Hematopoietic multipotent progenitor cell (in vitro differentiated cells): ENCODE data around the gene NHERF2. TPM values are rescaled to one million over a fixed set of nuclear protein-coding genes. Genes with fewer than 3 reads are reported as not detected.

Experiments used
- DNase-seq, 3 donors: peaks; one replicate each; pipeline ENCODE4 v3.0.0-alpha.2; 2011 to 2015; ENCODE audit warnings: low read depth in 2 of 3, low spot score in 2 of 3
- total RNA-seq: library from RNA; depleted of rRNA; stranded (reverse); fragments of >200 nt; gene quantifications from one replicate; pipeline ENCODE4 v1.2.3, GENCODE V29; 2012

NHERF2 gene
- total RNA-seq, 1 donor, result 8.6 TPM

DNA sequence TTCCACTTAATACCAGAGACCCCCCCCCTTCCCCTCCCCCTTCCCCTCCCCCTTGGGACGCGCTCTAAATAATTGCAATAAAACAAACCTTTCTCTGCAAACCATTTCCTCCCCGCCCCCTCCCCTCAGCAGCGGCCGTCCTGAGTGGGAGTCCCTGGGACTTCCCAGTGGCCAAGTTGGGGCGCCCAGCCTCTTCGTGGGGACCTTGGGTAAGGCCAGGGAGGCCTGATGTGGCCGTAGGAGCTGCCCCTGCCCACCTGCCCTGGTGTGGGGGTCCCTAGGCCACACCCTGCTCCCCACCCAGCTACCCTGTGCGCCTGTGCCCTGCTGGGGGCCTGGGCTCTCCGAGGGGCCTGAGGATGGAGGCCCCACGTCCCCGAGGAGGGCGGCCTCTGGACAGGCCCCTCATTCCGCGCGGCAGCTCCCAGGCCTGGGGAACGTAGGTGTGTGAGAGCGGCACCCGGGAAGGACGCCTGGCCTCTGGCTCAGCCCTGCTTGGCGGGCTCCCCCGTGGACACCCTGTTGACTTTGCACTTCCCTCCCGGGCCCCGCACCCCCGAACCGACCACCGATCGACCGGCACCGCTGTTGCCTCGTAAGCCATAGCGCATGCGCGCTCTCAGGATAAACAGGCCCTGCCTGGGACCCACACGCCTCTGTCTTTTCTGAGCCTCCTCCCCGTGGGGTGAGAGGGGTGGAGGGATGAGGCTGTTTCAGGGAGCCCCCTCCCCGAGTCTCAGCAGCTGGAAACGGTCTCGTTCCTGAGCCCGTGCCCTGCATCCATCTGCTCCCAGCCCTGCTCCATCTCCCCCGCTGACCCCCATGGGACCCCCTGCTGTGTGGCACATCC lies 11.9 kb downstream of the NHERF2 start:
- DNase-seq, result no peak

DNA sequence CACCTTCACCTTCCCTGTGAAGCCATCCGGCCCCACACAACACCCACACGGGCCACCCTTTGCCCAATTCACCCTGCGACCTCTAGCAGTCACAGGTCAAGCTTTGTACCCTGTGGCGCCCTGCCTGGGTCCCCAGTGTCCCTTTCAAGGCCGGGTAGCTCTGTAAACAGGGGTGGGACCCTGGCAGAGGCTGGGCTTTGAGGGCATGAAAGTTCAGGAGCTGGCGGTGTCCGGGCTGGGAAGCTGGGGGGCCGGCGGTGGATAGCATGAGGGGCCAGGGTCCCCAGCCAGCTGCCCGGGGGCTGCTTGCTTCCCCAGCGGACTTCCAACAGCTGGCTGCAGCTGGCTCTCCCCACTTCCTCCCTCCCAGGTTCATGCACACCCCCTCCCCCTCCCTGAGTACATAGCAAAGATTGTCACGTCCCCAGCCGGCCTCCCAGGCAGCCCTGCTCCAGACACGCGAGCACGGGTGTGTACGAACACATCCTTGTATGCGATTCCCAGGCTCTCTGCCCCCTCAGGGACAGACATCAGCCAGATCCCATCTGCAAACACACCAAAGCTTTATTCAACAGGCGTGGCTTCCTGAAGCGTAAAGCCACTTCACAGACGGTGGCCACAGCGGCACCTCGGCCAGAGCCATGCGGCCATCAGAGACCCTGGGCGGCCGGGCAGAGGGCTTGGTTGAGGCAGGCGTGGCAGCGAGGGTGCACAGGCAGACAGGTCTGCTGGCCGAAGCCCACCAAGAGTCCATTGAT lies 12.8 kb downstream of the NHERF2 start:
- no peak for DNase-seq

DNA sequence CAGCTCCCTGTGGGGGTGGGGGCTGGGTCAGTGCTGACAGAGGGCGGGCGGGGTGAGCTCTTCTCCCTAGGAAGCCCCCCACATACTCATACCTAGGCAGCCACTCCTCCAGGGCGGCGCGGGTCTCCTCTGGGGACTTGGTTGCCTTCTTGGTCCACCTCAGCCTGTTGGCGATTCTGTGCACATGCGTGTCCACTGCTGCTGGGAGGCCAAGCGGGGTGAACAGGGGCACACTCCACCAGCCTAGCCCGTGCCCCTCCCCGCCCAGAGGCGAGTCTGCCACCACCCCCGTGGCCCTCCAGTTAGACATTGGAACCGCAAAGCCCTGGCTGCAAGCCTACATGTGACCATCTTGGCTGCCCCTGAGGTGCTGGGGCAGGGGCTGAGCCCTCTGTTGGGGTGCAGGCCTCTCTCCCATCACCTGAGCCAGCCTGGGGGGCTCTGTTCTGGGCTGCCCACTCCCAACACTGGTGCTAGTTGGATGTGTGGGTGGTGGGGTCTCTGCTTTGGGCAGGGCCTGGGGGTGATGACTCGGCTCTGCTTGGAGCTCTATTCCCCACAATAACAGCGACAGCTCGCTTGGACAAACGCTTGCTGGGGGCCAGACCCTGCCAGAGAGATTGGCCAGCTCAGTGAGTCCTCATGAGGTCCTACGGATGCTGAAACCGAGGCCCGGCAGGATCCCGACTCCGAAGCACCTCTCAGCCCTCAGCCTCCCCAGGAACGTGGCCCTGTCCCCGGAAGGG lies 13.5 kb downstream of the NHERF2 start:
- no peak for DNase-seq

DNA sequence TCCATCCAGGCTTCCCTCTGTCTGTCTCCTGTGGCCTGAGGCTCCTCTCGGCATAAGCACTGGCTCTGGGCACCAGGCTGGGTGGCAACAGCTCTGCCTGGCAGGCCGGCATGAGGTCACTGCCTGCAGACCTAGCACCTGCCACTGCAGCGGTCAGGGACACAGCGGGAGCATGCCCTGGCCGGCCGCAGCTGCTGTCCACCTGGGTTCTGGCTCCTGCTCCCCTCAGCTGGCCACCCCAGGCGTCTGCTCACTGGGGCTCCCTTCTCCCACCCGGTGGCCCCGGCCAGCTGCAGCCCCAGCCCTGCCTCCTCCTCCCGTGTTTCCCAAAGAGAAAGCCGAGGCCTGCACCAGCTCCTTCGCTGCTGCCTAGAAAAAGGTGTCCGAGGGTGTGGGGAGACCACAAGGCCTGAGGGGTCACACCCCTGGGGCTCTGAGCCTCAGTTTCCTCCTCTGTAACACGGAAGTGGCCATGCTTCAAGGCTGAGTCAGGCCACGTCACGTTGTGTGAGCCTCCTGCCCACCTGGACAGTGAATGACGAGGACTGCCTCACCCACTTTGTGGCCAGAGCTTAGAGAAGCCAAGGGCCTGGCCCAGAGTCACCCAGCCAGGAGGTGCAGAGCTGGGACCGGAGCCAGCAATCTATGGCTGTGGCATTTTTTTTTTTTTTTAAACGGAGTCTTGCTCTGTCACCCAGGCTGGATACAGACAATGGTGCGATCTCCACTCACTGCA lies 14.3 kb downstream of the NHERF2 start:
- DNase-seq, result no peak

DNA sequence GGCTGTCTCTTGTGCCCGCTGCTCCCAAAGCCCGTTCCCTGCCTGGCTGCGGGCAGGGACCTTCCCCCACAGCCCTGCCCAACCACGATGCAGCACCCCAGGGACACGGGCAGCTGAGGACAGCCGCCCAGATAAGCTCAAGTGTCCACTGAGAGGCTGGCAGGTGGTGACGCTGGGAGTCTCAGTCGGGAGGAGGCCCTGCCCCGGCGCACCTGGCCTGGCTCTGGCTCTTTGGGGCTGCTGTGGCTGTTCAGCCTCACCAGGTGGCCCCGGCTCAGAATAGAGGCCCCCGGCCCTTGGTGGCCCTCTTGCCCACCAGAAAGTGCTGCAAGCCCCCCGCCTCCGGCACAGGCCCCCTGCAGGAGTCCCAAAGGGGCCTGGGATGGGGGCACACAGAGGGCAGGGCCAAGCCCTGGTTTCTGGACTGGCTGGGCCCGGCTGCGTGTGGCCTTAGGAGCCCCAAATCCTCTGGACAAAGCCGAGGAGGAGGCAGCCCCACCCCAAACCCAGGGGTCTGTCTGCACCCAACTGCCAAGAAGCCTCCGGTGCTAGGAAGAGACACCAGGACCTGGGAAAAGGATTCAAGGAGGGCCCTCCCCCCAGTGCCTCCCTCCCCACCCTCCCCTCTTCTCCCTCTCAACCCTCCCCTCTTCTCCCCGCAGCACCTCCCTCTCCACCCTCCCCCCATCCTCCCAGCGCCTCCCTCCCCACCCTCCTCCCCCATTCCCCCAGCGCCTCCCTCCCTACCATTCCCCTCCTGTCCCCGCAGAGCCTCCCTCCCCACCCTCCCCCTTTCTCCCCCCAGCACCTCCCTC lies 15.7 kb downstream of the NHERF2 start:
- DNase-seq, result no peak

DNA sequence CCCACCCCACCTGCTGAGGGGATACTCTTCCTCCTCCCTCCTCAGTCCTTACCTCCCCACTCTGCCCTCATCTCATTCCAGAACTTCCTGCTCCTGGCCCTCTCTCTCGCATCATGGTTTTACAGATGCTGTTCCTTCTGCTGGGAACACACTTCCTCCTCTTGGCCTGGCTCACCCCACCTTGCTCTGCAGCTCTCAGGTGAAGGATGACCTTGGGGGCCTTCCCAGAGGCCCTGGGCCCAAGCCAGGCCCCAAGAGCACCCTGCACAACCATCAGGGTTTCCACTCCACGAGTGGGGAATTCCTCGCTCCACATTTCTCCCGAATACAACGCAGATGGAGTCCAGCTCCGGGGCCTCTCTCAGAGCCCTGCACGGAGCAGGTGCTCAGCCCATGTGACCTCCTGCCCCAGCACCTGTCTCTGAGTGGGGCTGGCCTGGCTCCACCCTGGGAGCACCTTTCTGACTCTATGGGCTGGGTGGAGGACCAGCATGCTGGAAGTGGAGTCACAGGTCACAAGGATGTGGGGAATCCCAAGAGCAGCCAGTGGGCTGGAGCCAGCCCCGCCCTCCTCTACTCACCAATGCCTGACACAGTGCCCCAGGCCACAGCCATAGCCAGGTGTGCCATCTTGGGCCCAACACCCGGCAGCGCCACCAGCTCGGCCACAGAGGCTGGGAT lies 16.4 kb downstream of the NHERF2 start:
- DNase-seq, result no peak

DNA sequence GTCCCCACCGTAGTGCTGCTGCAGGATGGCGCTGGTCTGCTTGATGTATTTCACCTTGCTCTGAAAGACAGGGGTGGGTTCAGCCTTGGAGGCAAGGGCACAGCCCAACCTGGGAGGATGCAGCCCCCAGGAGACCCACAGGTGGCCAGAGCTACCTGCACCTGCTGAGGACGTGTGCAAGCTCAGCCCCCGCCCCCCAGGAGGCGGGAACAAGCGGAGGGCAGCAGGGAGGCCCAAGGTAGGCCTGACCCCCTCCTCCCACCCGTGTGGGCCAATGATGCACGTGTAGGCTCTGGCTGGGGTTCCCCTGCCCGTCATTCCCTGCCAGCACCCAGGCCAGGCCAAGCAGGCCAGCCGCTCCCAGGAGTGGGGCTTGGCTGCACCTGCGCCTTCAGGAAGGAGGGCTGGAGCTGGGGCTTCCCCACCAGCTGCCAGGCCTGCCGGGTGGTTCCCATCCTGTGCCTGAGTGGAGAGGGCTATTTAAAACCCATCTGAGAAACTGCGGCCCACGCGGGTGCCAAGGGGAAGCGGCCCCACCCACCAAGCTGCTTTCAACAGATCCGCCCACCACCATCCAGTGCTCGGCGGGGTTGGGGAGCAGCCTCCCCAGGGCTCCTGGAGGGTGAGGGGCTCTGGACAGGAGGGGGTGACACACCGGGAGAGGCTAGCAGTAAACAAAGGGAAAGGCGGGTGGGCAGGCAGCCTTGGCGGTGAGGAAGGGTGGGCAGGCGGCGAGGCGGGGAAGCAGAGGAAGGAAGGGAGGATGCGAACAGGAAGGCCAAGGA lies 17.2 kb downstream of the NHERF2 start:
- DNase-seq, result peak in 1 of 3 donors; percentile 29

DNA sequence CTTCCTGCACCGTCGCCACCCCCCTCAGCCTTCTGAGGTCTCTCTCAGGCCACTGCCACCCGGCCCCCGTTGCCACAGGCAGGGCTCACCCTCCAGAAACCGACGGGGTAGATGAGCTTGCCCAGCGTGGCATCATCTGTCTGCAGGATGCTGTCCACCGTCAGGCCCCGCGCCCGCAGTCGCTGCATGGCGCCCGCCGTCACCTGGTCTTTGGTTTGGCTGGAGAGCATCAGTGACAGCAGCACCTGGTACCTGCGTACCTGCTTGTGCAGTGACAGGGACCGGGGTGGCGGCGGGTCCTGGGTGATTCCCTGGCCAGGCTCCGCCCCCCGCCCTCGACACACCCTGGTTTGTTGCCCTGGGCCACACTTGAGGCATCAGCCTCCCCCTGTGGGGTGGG lies 17.8 kb downstream of the NHERF2 start:
- DNase-seq, result no peak

DNA sequence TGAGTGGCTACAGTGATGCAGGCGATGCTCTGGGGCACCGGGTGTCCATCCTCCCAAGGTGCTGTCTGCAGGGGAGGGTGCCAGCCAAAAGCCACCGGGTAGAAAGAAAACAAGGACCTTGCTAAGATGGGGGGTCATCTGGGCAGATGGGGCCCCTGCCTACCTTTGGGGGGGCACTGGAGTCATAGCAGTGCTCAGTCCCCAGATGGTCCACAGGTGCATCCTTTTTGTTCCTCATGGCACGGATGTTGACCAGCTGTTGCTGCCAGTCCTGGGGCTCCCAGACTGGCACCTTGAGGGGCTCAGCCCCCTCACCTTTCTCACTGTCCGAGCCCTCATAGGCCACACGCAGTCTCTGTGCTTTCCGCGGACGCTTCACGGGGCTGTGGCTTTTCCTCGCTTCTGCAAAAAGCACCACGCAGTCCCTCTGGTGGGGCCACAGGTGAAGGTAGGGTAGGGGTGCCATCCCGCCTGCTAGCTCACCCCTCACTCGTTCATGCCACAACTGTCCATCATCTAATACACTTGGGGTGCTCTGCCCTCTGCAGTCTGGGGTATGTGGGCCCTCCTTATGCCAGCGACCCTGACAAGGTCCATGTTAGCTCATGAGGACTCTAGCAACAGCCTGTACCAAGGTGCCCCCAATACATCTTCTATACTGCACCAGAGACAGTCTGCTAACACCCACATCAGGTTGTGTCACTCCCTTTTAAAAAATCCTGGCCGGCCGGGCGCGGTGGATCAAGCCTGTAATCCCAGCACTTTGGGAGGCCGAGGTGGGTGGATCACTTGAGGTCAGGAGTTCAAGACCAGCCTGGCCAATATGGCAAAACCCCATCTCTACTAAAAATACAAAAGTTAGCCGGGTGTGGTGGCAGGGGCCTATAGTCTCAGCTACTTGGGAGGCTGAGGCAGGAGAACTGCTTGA lies 19.5 kb downstream of the NHERF2 start:
- no peak for DNase-seq

DNA sequence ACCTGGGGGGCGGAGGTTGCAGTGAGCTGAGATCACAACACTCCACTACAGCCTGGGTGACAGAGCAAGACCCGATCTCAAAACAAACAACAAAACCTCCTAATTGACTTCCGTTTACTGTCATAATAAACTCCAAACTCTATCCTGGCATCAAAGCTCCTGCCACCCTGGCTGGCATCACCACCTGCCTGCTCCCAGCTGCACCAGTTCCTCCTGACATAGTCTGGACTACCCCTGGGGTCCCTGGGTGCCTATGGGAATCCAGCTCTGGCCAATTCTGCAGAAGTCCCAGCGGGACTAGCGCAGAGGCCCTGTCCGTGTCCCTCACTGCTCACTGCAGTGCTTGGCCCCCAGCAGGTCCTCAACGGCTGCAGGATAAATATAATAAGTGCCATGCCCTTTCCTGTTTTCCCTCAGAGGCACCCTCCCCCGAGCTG lies 20.2 kb downstream of the NHERF2 start:
- DNase-seq, result no peak

DNA sequence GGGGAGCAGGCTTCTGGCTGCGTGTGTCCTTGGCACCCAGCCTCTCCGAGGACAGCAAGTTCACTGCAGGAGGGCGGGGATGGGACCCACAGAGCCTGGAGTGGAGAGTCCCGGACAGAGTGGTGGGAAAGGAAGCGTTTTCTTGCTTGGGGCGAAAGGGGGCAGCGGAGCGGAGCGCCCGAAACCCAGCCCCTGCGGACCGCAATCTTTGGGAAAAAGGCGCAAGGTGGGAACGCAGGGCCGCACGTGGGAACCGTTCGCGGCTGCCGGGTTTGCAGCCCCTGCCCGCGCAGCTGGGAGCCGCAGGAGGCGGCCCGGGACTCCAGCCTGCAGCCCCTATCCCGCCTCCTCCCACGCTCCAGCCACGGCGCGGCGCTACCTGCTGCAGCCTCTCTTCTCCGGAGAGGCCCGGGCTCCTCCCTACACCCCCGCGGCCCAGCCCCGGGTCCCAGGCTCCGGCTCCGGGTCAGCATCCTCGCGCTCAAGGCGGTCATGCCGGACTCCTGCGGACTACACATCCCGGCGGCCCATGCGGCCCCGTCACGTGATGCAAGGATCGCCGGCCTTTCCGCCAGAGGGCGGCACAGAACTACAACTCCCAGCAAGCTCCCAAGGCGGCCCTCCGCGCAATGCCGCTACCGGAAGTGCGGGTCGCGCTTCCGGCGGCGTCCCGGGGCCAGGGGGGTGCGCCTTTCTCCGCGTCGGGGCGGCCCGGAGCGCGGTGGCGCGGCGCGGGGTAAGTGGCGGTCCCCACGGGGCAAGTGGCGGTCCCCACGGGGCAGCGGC lies 20.8 kb downstream of the NHERF2 start, which contains the start of the genes NTHL1 and TSC2:
Gene NTHL1, minus strand, starts transcription at position 505 of the 786 bp plus-strand sequence. Its CDS starts 11 bp downstream, at position 494.
Gene TSC2, plus strand, starts transcription at position 656 of the 786 bp plus-strand sequence. CDS start 631 bp downstream, outside the sequence.
- DNase-seq, result peak; percentile 82 to 93 (median 93)

DNA sequence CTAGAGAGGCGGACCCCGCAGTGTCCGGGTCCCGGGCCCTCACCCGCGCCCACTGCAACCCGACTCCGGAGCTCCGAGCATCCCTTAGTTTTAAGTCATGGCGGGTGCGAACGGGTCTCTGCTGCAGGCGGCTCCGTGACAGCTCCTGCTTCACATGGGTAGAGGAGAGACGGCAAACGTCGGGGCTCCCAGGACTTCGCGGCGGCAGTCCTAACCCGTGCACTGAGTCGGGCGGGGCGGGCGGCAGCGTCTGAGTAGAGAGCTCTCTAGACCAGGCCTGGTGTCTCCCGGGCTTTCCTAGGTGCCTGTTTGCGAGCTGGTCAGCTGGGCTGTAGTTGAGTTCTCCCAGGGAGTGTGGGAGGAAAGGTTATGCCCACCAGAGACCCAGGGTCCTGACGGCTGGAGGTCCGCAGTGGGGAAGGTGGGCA lies 21.4 kb downstream of the NHERF2 start:
- no peak for DNase-seq

DNA sequence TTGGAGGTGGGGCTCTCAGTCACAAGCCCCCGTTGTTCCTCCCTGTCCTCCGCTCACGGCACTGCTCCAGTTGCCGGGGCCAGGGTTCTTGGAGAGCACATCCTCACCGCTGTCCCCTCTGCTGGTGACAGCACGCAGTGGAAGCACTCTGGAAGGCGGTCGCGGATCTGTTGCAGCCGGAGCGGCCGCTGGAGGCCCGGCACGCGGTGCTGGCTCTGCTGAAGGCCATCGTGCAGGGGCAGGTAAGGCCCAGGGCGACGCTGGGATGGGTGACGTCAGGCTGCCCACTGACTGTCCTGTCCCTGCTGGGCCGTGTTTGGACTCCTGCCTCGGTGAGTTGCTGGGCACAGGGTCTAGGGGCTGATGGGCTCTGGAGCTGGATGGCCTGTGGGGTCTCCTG lies 26.5 kb downstream of the NHERF2 start:
- no peak for DNase-seq

DNA sequence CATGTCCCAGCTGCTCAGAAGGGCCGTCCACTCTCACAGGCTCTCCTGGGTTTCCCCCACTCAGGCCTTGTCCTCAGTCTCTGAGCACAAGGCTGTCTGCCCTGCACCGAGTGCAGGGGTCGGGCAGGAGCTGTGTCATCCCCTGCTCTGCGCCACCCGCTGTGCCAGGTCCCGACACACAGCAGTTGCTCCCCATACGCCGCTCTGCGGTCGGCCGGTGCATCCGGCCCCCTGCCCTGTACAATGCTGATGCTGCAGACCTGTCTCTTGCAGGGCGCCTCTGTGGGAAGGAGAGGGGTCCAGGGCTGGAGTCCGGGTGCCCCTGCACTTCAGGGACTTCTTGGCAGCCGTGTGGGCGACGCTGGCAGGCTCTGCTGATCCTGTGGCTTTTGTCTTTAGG lies 27.2 kb downstream of the NHERF2 start:
- DNase-seq, result no peak

DNA sequence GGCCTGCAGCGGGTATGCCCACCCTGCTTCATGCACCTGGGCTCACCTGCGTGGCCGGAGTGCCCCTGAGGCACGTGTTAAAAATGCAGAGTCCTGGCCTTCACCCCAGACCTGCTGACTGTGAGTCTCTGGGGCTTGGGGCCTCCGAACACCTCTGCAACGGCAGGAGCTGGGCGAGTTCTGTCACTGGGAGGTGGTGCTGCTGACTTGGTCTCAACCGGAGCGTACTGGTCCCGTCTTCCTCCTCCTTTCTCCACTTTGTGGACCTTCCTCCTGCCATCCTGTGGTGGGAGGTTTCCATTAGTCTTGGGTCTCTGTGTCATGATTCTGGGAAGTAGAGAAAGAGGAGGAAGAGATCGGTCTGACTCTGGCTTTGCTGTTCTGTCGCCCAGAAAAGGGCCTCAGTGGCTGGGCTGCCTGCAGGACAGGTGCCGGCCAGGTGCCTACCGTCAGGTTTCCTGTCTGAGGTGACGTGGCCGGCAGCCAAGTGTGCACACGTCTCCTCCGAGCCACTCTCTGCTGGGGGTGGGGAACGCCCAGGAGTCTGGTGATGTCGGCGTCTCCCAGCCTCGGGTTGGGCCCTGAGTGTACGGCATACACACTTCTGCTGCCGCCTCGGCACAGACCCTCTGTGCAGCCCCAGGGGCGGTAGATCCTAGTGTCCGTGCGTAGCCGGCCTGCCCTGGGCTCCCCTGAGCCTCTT lies 28.0 kb downstream of the NHERF2 start:
- DNase-seq, result no peak

DNA sequence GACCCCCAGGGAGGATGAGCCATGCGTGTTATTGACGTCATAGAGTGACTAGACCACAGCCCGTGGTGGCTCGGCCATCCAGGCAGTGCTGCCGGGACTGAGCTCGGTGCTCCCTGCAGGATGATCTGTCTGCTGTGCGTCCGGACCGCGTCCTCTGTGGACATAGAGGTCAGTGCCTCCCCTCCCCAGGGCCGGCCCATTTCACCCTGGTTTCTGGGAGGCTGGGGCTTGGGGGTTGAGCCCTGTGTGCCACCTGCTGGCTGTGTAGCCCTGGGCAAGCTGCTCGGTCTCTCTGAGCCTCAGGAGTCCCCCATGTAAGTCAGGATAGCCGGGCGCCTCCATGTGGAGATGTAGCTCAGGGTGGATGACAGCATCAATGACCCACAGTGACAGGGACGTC lies 29.4 kb downstream of the NHERF2 start:
- no peak for DNase-seq
